ENCODE data around the gene IFNL1. TPM values are rescaled to one million over a fixed set of nuclear protein-coding genes. Genes with fewer than 3 reads are reported as not detected.
"Not testable (repeated sequence)": the region's sequence is repeated elsewhere in the genome, so short reads cannot be mapped to it uniquely, and the experiment has no call there.

Gene IFNL1
- not detected in 2 replicates for total RNA-seq (2014; rRNA removed; shearing (Covaris generic))
- polyA plus RNA-seq (2015; cell fraction: cytosol; rRNA removed) = not detected in 2 replicates
- not detected in 2 replicates for polyA plus RNA-seq (2015; cell fraction: nucleus; rRNA removed)

GRCh38 chr19:39296055-39296645 is at the start of gene IFNL1:
TSS of gene IFNL1 (plus strand) at chr19:39296407. CDS start at chr19:39296422, 15 bp downstream.
- DNase-seq (ENCODE audit: low read depth) = no peak

DNA sequence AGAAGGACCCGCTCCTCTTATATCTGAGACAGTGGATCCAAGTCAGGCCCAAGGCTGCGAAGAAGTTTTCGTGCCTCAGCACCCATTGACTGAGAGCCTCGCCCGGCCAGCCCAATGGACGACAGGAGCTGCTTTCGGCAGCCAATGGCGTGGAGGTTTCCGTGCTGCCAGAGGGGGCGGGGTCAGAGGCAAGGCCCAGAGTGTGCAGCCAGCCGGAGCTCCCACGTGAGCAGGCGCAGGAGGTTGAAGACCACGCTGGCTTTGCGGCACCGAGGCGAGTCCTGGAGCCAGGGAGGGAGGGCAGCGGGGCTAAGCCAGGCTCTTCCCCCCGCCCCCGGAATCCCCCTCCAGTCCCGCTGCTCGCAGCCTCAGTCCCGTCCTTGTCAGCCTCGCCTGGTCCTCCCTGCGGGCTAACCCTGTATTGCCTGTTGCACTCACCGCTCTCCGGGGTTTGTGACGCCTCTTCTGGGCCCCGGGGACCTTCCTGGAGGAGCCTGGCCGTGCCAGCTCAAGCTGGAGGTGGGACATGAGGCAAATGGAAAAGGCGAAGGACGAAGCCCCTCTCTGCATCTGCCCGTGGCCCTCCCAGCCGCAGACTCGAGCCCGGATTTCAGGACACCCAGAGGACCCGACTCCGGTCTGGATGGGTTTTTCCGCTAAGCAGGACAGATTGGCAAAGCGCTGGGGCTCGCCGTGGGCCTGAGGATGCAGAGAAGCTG is 49.1 kb upstream of the IFNL1 start:
- DNase-seq (ENCODE audit: low read depth) = no peak

GRCh38 chr19:39247701-39248664 is 48.2 kb upstream of the IFNL1 start:
- no peak for DNase-seq (ENCODE audit: low read depth)

- no peak for DNase-seq (ENCODE audit: low read depth)
These were observed 47.4 kb upstream of the IFNL1 start, which contains the start of gene IFNL4 for GRCh38 chr19:39248806-39249205. TSS of gene IFNL4 (minus strand) at chr19:39248856.

- no peak for DNase-seq (ENCODE audit: low read depth)
These were observed 45.1 kb upstream of the IFNL1 start for GRCh38 chr19:39251081-39251480.

- DNase-seq (ENCODE audit: low read depth) = no peak
These were observed 44.4 kb upstream of the IFNL1 start for GRCh38 chr19:39251846-39252245.

DNA sequence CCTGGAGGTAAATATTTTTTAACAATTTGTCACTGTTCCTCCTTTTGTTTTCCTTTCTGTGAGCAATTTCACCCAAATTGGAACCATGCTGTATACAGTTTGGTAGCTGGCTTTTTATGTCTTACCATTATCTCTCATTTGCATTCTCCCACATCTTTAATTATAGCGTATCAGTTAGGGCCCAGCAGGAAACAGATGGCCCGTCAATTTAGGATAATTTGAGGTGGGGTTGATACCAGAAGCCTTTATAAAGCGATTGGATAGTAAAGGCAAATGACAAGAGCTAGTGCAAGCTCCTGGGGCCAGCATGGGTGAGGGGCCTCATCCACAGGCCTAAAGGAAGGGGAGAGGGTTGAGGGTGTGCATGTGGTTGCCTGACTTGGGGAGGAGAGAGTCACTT is 43.7 kb upstream of the IFNL1 start:
- DNase-seq (ENCODE audit: low read depth) = no peak

- DNase-seq (ENCODE audit: low read depth) = no peak
These were observed 42.6 kb upstream of the IFNL1 start for GRCh38 chr19:39253374-39254149.

DNA sequence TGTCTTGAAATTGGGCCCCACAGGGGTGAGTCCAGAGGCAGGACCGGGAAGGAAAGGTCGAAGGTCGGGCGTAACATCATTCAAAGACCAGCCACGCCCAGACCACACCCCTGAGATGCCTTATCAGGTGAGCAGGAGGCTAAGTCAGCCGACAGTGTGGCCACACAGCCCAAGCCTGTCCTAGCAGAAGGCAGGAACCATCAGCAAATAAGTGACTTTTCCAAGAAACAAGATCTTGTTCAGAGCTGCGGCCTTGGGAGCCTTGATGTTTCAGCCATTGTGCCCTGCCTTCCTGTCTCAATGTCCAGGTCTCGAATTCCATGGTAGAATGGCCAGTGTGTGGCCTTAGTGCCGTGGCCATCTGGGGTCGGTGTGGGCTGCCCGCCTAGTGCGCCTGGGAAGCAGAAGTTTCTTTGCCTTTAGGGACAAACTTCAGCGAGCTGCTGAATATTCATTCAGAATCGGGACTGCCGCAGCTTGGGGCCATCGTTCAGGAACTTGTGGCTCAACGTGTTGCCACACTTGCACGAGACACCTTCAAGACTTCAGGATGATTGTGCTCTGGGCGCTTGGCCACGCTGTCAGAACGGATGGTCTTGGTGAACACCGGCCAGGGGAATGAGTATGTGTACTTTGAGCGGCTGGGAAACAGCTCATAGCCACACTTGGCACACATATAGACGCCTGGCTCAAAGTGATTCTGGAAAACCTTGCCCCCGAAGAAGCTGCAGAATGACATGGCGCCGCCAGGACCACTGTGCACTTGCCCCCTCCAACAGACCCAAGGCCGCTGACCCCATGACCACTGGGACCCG is 41.5 kb upstream of the IFNL1 start:
- no peak for DNase-seq (ENCODE audit: low read depth)

- DNase-seq (ENCODE audit: low read depth) = no peak
These were observed 39.0 kb upstream of the IFNL1 start for GRCh38 chr19:39257227-39257626.

DNA sequence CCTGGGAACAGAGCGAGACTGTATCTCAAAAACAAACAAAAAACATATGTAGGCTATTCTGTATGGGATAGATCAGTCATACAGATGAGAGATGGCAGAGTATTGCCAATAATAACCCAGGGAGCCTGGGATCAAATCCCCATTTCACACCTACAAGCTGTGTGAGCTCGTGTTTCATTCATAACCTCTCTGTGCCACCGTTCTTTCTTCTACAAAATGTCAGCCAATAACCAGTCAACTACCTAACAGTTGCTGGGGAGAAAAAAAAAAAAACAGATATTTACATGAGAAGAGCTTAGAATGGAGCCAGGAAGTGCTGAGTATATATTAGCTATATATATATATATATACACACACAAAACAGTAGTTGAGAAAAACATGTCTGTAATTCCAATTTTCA is 34.5 kb upstream of the IFNL1 start:
- no peak for DNase-seq (ENCODE audit: low read depth)

DNA sequence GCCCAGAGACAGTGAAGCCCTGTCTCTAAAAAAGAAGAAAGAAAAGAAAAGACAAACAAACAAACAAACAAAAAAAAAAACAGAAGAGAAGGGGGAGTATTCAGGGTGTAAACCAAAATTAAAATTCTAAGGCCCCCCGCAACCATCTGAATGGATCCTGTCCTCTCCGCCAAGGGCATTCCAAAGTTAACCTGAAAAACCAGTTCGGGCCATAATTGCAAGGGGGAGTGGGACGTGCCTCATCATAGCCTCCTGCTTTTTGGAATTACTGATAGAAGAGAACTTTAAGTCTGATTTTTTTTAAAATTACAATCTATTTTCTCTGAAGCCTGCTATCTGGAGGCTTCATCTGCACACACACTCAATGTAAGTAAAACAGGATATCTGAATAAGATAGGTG is 33.7 kb upstream of the IFNL1 start:
- DNase-seq (ENCODE audit: low read depth) = no peak

- DNase-seq (ENCODE audit: low read depth) = no peak
These were observed 32.3 kb upstream of the IFNL1 start for GRCh38 chr19:39263912-39264305.

- DNase-seq (ENCODE audit: low read depth) = no peak
These were observed 31.6 kb upstream of the IFNL1 start for GRCh38 chr19:39264306-39265290.

- no peak for DNase-seq (ENCODE audit: low read depth)
These were observed 30.8 kb upstream of the IFNL1 start for GRCh38 chr19:39265321-39265916.

- not testable (repeated sequence) for DNase-seq (ENCODE audit: low read depth)
These were observed 28.1 kb upstream of the IFNL1 start, which contains the start of gene IFNL2 for GRCh38 chr19:39268085-39268484. TSS of gene IFNL2 (plus strand) at chr19:39268396. CDS start at chr19:39268569, 173 bp downstream.

DNA sequence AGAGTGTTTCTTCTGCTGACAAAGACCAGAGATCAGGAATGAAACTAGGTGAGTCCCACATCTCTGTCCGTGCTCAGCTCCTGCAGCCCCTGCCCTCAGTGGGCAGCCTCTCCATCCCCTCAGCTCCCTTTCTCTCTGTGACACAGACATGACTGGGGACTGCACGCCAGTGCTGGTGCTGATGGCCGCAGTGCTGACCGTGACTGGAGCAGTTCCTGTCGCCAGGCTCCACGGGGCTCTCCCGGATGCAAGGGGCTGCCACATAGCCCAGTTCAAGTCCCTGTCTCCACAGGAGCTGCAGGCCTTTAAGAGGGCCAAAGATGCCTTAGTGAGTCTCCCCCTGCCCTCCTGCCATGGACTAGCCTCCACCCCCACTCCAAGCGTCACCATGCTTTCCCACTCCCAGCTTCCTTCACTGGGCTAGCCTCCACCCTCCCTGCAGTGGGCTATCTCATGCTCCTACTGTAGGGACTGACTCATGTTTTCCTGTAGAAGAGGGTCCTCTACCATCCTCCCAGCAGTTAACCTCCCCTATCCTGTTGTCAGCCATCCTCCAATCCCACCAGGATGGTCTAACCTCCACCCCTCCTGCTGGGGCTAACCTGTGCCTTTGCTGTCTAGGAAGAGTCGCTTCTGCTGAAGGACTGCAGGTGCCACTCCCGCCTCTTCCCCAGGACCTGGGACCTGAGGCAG is 27.5 kb upstream of the IFNL1 start:
- not testable (repeated sequence) for DNase-seq (ENCODE audit: low read depth)

DNA sequence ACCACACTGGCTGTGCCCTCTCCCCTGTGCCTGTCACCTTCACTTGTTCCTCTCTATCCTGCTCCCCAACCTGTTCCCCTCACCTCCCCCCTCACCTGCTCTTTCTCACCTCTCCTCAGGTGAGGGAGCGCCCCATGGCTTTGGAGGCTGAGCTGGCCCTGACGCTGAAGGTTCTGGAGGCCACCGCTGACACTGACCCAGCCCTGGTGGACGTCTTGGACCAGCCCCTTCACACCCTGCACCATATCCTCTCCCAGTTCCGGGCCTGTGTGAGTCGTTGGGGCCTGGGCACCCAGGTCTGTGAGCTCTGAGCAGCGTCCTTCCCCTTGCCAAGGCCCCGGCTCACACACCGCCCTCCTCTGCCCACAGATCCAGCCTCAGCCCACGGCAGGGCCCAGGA is 26.8 kb upstream of the IFNL1 start:
- DNase-seq (ENCODE audit: low read depth) = not testable (repeated sequence)
